Upper lobe of left lung (tissue), 6 donors: ENCODE results near the gene ATP2B2. TPM values are rescaled to one million over a fixed set of nuclear protein-coding genes. Genes with fewer than 3 reads are reported as not detected.

Source experiments
- ATAC-seq, 2 donors: fragments of 200-7000 bp; cut with Tn5 transposase; one replicate each; pipeline ENCODE4 v1.9.1; 2022; ENCODE audit warnings: mild to moderate bottlenecking in 2 of 2, moderate library complexity in 2 of 2; ENCODE audit not compliant: low FRiP score in 2 of 2
- DNase-seq, 2 donors: peaks; one replicate each; pipeline ENCODE4 v3.0.0-alpha.2; 2019 to 2020
- H3K27ac ChIP-seq, 4 donors: fragments of 200-600 bp; sonication (generic); one replicate each; pipeline ENCODE4 v1.5.1; 2016 to 2019
- H3K27me3 ChIP-seq, 4 donors: fragments of 200-600 bp; sonication (generic); one replicate each; pipeline ENCODE4 v1.5.1; 2017 to 2019
- H3K36me3 ChIP-seq, 4 donors: fragments of 200-600 bp; sonication (generic); one replicate each; pipeline ENCODE4 v1.5.1; 2016 to 2019
- H3K4me1 ChIP-seq, 4 donors: fragments of 200-600 bp; sonication (generic); one replicate each; pipeline ENCODE4 v1.5.1; 2018 to 2019
- H3K4me3 ChIP-seq, 4 donors: fragments of 200-600 bp; sonication (generic); one replicate each; pipeline ENCODE4 v1.5.1; 2017 to 2019; ENCODE audit warnings: mild to moderate bottlenecking in 2 of 4, moderate library complexity in 1 of 4
- H3K9me3 ChIP-seq, 4 donors: fragments of 200-600 bp; sonication (generic); one replicate each; pipeline ENCODE4 v1.5.1; 2018 to 2019
- EP300 ChIP-seq, 4 donors: sonication (generic); formaldehyde crosslinking; IDR thresholded peaks; one replicate each; pipeline ENCODE4 v1.5.1; 2017; ENCODE audit warnings: antibody characterized with exemption in 4 of 4, control low read depth in 2 of 4
- POLR2A ChIP-seq, 4 donors: fragments of 450-650 bp; IDR thresholded peaks; one replicate each; pipeline ENCODE4 v1.5.1; 2016 to 2017; ENCODE audit warnings: antibody characterized with exemption in 4 of 4, mild to moderate bottlenecking in 2 of 4
- POLR2AphosphoS5 ChIP-seq, 2 donors: sonication (generic); formaldehyde crosslinking; IDR thresholded peaks; one replicate each; pipeline ENCODE4 v1.5.1; 2017; ENCODE audit warnings: antibody characterized with exemption in 2 of 2
- WGBS, 2 donors: methylation state at CpG; one replicate each; pipeline ENCODE4 v1.1.5; 2017 to 2018; 5-methylcytosine and 5-hydroxymethylcytosine counted together
- total RNA-seq, 6 donors: library from RNA; depleted of rRNA in 4 of 6; stranded (reverse); fragments of >200 nt in 4 of 6; gene quantifications; one replicate each; pipeline versions ENCODE4 v1.1.0 to v1.2.1, GENCODE V29; 2016 to 2021
- TF ChIP-seq, protein P1 (sequence below), 6 experiments: fragments of 450-650 bp in 4 of 6; fragments of 200-600 bp in 2 of 6; sonication (generic) in 2 of 6; IDR thresholded peaks; one replicate each; pipeline ENCODE4 v1.5.1; 2016 to 2019; ENCODE audit warnings: antibody characterized with exemption in 6 of 6
- donor health status: DM: no; HTN: no; CAD: no; lungs with moderate emphysema.
- donor health status: DM: no; HTN: yes; CAD: no; lungs with severe emphysema.

The ATP2B2 gene
- total RNA-seq = under 1 TPM in 2 of 6 donors, not detected in 4; 0.13 to 0.30 TPM

DNA sequence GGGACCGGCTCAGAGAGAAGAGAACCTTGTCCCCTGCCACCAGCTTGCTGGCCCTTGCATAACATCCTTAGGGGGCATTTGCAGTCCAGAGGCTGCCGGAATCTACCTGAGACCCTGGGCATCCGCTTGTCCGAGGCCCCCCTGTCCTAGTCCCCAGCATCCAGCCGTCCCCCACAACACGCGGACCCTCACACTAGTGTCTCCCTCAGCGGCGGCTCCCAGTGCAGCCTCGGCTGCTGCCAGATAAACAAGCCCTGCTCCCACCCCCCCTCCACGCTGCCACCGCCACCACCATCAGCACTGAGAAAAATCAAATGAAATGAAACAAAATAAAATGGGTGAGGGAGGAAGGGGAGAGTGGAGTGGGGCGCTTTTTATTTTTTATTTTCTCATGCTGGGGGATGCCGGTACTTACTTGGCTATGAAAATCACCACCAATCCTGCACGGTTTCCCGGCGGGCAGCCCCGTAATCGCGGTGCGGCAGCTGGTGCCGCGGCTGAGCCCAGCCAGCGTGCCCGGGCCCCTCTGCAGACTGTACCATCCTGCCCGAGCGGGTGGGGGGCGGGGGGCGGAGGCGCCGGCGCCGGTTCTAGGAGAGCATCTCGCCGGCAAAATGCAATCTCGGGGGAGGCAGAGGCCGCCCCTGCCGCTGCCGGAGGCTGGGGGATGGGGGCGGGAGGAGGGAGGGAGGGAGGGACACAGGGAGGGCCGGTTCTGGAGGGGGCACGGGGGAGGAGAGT, at the start of gene ATP2B2:
Gene ATP2B2 (minus strand): TSS at position 537 of the 741 bp plus-strand sequence. CDS start 56,043 bp downstream, outside the sequence.
- ATAC-seq = no peak
- TF ChIP-seq, protein P1, sequence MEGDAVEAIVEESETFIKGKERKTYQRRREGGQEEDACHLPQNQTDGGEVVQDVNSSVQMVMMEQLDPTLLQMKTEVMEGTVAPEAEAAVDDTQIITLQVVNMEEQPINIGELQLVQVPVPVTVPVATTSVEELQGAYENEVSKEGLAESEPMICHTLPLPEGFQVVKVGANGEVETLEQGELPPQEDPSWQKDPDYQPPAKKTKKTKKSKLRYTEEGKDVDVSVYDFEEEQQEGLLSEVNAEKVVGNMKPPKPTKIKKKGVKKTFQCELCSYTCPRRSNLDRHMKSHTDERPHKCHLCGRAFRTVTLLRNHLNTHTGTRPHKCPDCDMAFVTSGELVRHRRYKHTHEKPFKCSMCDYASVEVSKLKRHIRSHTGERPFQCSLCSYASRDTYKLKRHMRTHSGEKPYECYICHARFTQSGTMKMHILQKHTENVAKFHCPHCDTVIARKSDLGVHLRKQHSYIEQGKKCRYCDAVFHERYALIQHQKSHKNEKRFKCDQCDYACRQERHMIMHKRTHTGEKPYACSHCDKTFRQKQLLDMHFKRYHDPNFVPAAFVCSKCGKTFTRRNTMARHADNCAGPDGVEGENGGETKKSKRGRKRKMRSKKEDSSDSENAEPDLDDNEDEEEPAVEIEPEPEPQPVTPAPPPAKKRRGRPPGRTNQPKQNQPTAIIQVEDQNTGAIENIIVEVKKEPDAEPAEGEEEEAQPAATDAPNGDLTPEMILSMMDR (IDR thresholded peaks at IDR 0.05) = no peak
- no peak for TF ChIP-seq POLR2A (IDR thresholded peaks at IDR 0.05)
- TF ChIP-seq EP300 (IDR thresholded peaks at IDR 0.05) = no peak
- no peak for TF ChIP-seq POLR2AphosphoS5 (IDR thresholded peaks at IDR 0.05)
- Histone ChIP-seq H3K4me1 (peaks cover 6 to 15% (median 9%) of the 10 kb centered on the region in 4 donors), H3K4me3 (peak within 1 kb of the TSS in 3 of 4 donors; percentile 8 to 30 (median 29)), H3K27ac (no peak within 1 kb of the TSS), H3K27me3 (peaks cover 0 to 18% (median 8%) of the 10 kb centered on the region in 4 donors), H3K36me3 (no peaks in the 10 kb centered on the region), H3K9me3 (no peaks in the 10 kb centered on the region)
- peak in 1 of 2 donors; percentile 76 for DNase-seq
- 1 to 4% methylated on average over 18 to 34 of the region's 42 CpGs for WGBS, 2 donors

DNA sequence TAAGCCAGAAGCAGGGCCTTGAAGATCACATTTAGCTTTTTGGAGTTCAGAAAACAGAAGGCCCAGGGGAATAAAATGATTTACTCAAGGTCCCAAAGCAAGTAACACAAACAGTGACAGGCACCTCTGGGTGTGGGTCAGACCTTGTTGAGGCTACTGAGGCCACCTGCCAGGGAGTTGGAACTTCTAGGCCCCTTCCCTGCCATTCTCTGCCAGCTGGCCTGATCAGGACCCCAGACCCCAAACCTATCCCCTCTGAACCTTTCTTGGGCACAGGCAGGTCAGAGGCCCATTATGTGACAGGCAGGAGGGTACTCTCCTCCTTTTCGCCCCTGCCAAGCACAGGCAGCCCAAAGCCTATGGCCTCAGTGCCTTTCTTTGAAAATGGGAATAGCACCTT, 49.4 kb upstream of the ATP2B2 start:
- Histone ChIP-seq H3K27ac (no peak overlapping the region), H3K27me3 (no peaks in the 10 kb centered on the region), H3K36me3 (no peaks in the 10 kb centered on the region), H3K9me3 (no peaks in the 10 kb centered on the region), H3K4me3 (no peak overlapping the region), H3K4me1 (peaks cover 0 to 2% (median 0%) of the 10 kb centered on the region in 4 donors)
- WGBS, 2 donors = 78 to 83% methylated on average over 1 of the region's 1 CpG
- no peak for DNase-seq
- no peak for TF ChIP-seq POLR2AphosphoS5 (IDR thresholded peaks at IDR 0.05)
- no peak for TF ChIP-seq EP300 (IDR thresholded peaks at IDR 0.05)
- TF ChIP-seq POLR2A (IDR thresholded peaks at IDR 0.05) = no peak
- TF ChIP-seq, protein P1 (IDR thresholded peaks at IDR 0.05) = no peak
- no peak for ATAC-seq

DNA sequence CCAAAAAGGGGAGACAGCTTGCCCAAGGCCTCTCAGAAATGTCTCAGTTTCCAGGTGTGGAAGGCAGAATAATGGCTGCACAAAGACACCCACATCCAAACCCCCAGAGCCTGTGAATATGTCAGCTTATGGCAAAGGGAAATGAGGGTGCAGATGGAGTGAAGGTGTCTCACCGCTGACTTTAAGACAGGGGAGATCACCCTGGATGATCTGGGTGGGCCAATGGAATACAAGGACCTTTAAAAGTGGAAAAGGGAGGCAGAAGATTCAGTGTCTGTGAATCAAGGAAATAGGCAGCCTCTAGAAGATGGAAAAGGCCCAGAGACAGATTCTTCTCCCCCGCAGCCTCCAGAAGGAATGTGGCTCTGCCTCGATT, 48.8 kb upstream of the ATP2B2 start:
- ATAC-seq = no peak
- H3K36me3 ChIP-seq = no peaks in the 10 kb centered on the region
- H3K27ac ChIP-seq = no peak overlapping the region
- no peak for DNase-seq
- 82 to 92% methylated on average over 3 of the region's 3 CpGs for WGBS, 2 donors
- H3K4me3 ChIP-seq = no peak overlapping the region
- no peaks in the 10 kb centered on the region for H3K27me3 ChIP-seq
- TF ChIP-seq POLR2A (IDR thresholded peaks at IDR 0.05) (no peak), EP300 (IDR thresholded peaks at IDR 0.05) (no peak), POLR2AphosphoS5 (IDR thresholded peaks at IDR 0.05) (no peak)
- TF ChIP-seq, protein P1 (IDR thresholded peaks at IDR 0.05) = no peak
- no peaks in the 10 kb centered on the region for H3K9me3 ChIP-seq
- H3K4me1 ChIP-seq = peaks cover 0 to 2% (median 0%) of the 10 kb centered on the region in 4 donors

DNA sequence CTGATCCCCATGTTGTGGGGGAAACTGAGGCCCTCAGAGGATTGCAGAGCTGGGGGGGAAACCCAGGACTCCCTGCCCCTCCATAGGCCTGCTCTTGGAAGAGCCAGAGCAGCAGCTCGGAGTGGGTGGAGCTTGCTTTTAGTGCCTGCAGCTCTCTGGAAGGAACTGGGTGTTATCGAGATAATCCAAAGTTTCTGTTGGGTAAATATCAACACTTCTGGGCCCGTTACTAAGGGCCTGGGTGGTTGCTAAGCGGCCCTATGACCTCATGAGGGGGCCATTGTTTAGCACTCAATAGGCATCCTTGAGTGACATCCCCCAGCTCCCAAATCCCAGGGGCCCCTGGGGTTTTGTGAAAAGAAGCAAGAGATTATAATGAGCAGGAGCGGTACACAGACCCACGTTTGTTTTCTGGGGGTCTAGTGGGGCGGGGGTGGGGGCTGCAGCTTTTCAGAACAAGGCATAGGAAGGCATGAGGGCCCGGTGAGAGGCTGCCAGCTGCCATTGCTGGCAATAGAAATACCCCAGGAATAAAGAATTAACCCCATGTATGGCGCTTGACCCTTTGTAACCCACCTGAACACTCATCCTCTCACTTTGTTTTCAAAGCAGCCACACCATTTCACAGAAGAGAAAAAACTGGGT, 48.3 kb upstream of the ATP2B2 start:
- H3K27ac ChIP-seq = no peak overlapping the region
- ATAC-seq = no peak
- no peaks in the 10 kb centered on the region for H3K27me3 ChIP-seq
- DNase-seq = no peak
- WGBS, 2 donors = 29 to 36% methylated on average over 9 of the region's 9 CpGs
- TF ChIP-seq POLR2AphosphoS5 (IDR thresholded peaks at IDR 0.05) (no peak), EP300 (IDR thresholded peaks at IDR 0.05) (no peak), POLR2A (IDR thresholded peaks at IDR 0.05) (no peak)
- TF ChIP-seq, protein P1 (IDR thresholded peaks at IDR 0.05) = no peak
- H3K9me3 ChIP-seq = no peaks in the 10 kb centered on the region
- no peaks in the 10 kb centered on the region for H3K36me3 ChIP-seq
- no peak overlapping the region for H3K4me3 ChIP-seq
- peaks cover 0 to 2% (median 0%) of the 10 kb centered on the region in 4 donors for H3K4me1 ChIP-seq
